Measurements from ENCODE around the gene PRRT4.

DNA sequence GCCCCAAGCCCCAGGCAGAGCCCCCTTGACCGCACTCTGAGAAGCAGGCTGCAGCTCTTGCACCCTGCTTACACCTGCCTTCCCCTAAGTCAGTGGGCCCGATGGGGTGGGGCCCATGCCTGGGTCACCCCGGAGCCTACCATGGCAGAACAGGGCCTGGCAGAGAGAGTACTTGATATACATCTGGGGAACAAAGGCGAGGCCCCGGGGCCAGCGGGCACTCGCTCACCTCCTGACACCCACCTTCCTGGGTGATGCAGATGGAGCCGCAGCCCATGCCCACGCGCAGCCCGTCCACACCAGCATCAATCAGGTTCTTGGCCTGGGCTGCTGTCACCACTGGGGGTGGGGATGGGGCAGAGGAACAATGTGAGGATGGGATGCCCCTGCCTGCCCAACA, 34.9 kb upstream of the PRRT4 start:
- TF ChIP-seq, protein P1, sequence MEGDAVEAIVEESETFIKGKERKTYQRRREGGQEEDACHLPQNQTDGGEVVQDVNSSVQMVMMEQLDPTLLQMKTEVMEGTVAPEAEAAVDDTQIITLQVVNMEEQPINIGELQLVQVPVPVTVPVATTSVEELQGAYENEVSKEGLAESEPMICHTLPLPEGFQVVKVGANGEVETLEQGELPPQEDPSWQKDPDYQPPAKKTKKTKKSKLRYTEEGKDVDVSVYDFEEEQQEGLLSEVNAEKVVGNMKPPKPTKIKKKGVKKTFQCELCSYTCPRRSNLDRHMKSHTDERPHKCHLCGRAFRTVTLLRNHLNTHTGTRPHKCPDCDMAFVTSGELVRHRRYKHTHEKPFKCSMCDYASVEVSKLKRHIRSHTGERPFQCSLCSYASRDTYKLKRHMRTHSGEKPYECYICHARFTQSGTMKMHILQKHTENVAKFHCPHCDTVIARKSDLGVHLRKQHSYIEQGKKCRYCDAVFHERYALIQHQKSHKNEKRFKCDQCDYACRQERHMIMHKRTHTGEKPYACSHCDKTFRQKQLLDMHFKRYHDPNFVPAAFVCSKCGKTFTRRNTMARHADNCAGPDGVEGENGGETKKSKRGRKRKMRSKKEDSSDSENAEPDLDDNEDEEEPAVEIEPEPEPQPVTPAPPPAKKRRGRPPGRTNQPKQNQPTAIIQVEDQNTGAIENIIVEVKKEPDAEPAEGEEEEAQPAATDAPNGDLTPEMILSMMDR (IDR thresholded peaks at IDR 0.05), result no peak
- TF ChIP-seq ZFX (IDR thresholded peaks at IDR 0.05; ENCODE audit: borderline replicate concordance), result no peak

Measured in 22Rv1 (cell line).